Hematopoietic multipotent progenitor cell treated with erythropoietin and hydrocortisone succinate and interleukin-3 and kit ligand, for 15 days (in vitro differentiated cells): ENCODE data around the gene MAP3K7.
A peak's percentile ranks its signal among the peaks of the same experiment; 100 is the strongest.

Source experiments
- DNase-seq: peaks from one replicate; pipeline ENCODE4 v3.0.0-alpha.2; 2015; ENCODE audit warnings: low spot score

Gene MAP3K7

GRCh38 chr6:90483956-90484355 is 102.9 kb downstream of the MAP3K7 start:
- no peak for DNase-seq

GRCh38 chr6:90483116-90483839 is 103.6 kb downstream of the MAP3K7 start:
- DNase-seq = no peak

- no peak for DNase-seq
These were observed 106.2 kb downstream of the MAP3K7 start for GRCh38 chr6:90480666-90481065.

- no peak for DNase-seq
These were observed 107.3 kb downstream of the MAP3K7 start for GRCh38 chr6:90479603-90479926.

- DNase-seq = peak; percentile 85
These were observed 107.9 kb downstream of the MAP3K7 start for GRCh38 chr6:90478789-90479602.

- DNase-seq = no peak
These were observed 108.6 kb downstream of the MAP3K7 start for GRCh38 chr6:90478278-90478677.

- no peak for DNase-seq
These were observed 109.5 kb downstream of the MAP3K7 start for GRCh38 chr6:90477366-90477765.

GRCh38 chr6:90472716-90473115 is 114.2 kb downstream of the MAP3K7 start:
- DNase-seq = no peak

GRCh38 chr6:90471263-90471662 is 115.6 kb downstream of the MAP3K7 start:
- no peak for DNase-seq

- DNase-seq = no peak
These were observed 117.0 kb downstream of the MAP3K7 start for GRCh38 chr6:90469906-90470305.

- DNase-seq = no peak
These were observed 118.0 kb downstream of the MAP3K7 start for GRCh38 chr6:90468859-90469258.

GRCh38 chr6:90468080-90468479 is 118.8 kb downstream of the MAP3K7 start:
- no peak for DNase-seq

- no peak for DNase-seq
These were observed 119.3 kb downstream of the MAP3K7 start for GRCh38 chr6:90467546-90467945.

GRCh38 chr6:90466154-90466940 is 120.5 kb downstream of the MAP3K7 start:
- peak; percentile 8 for DNase-seq

GRCh38 chr6:90465686-90466085 is 121.2 kb downstream of the MAP3K7 start:
- DNase-seq = no peak

GRCh38 chr6:90464507-90464906 is 122.4 kb downstream of the MAP3K7 start:
- DNase-seq = no peak

GRCh38 chr6:90463874-90464273 is 123.0 kb downstream of the MAP3K7 start:
- DNase-seq = no peak
